GM21576 (cell line): Measurements from ENCODE around the gene TMEM171.
A peak's percentile ranks its signal among the peaks of the same experiment; 100 is the strongest.

Experiments used
- ATAC-seq: cut with Tn5 transposase; IDR thresholded peaks from one replicate; pipeline ENCODE4 v1.9.1; 2021; ENCODE audit warnings: mild to moderate bottlenecking, moderate library complexity; ENCODE audit not compliant: unreplicated experiment

TMEM171 gene

GRCh38 chr5:73151766-73152410 is 31.5 kb downstream of the TMEM171 start:
- ATAC-seq = no peak

- ATAC-seq = no peak
Observed at GRCh38 chr5:73152411-73153388, 32.3 kb downstream of the TMEM171 start.

GRCh38 chr5:73153513-73153912 is 33.1 kb downstream of the TMEM171 start:
- no peak for ATAC-seq

GRCh38 chr5:73154208-73155006 is 34.0 kb downstream of the TMEM171 start:
- ATAC-seq = no peak

- ATAC-seq = no peak
Observed at GRCh38 chr5:73155271-73156222, 35.2 kb downstream of the TMEM171 start.

- ATAC-seq = no peak
Observed at GRCh38 chr5:73157414-73158303, 37.3 kb downstream of the TMEM171 start.

GRCh38 chr5:73158313-73158712 is 37.9 kb downstream of the TMEM171 start:
- no peak for ATAC-seq

- ATAC-seq = peak; percentile 62
Observed at GRCh38 chr5:73160239-73160671, 39.9 kb downstream of the TMEM171 start.

- ATAC-seq = no peak
Observed at GRCh38 chr5:73170522-73170921, 50.1 kb downstream of the TMEM171 start.

- ATAC-seq = no peak
Observed at GRCh38 chr5:73171495-73171894, 51.1 kb downstream of the TMEM171 start.

- no peak for ATAC-seq
Observed at GRCh38 chr5:73172951-73173350, 52.6 kb downstream of the TMEM171 start, which contains the start of gene TMEM174. Gene TMEM174 (plus strand): TSS chr5:73173193. CDS start chr5:73173244, 51 bp downstream.

- no peak for ATAC-seq
Observed at GRCh38 chr5:73174100-73174815, 53.9 kb downstream of the TMEM171 start.

- no peak for ATAC-seq
Observed at GRCh38 chr5:73176250-73176649, 55.9 kb downstream of the TMEM171 start.

- ATAC-seq = no peak
Observed at GRCh38 chr5:73178265-73178664, 57.9 kb downstream of the TMEM171 start.

GRCh38 chr5:73179730-73180129 is 59.4 kb downstream of the TMEM171 start:
- ATAC-seq = no peak

GRCh38 chr5:73180566-73180965 is 60.2 kb downstream of the TMEM171 start:
- no peak for ATAC-seq
